Ureter (tissue), 1 donor: ENCODE measurements around the gene JAM3. TPM values are rescaled to one million over a fixed set of nuclear protein-coding genes. Genes with fewer than 3 reads are reported as not detected.
"Not testable (repeated sequence)": the region's sequence is repeated elsewhere in the genome, so short reads cannot be mapped to it uniquely, and the experiment has no call there.

ENCODE experiments used
- DNase-seq: peaks from one replicate; pipeline ENCODE4 v3.0.0-alpha.2; 2020; ENCODE audit warnings: low spot score
- total RNA-seq: library from RNA; stranded (reverse); gene quantifications from one replicate; pipeline ENCODE4 v1.2.4, GENCODE V29; 2023
- donor health status: DM: yes; HTN: yes; CAD: no.

JAM3 gene
- total RNA-seq, 1 donor from 2014 or later, result 33.8 TPM

GRCh38 chr11:134181707-134182106 is 112.8 kb downstream of the JAM3 start:
- DNase-seq, result no peak

DNA sequence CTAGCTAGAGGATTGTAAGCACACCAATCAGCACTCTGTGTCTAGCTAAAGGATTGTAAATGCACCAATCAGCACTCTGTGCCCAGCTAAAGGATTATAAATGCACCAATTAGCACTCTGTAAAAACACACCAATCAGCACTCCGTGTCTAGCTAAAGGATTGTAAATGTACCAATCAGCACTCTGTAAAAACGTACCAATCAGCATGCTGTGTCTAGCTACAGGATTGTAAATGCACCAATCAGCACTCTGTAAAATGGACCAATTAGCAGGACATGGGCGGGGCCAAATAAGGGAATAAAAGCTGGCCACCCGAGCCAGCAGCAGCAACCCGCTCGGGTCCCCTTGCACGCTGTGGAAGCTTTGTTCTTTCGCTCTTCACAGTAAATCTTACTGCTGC is 119.2 kb downstream of the JAM3 start:
- DNase-seq, result not testable (repeated sequence)

- no peak for DNase-seq
Measured at GRCh38 chr11:134196756-134197155, 127.9 kb downstream of the JAM3 start.

- DNase-seq, result no peak
Measured at GRCh38 chr11:134199531-134199930, 130.7 kb downstream of the JAM3 start.

GRCh38 chr11:134200688-134201087 is 131.8 kb downstream of the JAM3 start:
- no peak for DNase-seq

Other genes with a start within 250 kb of the JAM3 start
- gene SPATA19, start 223.6 kb upstream of the JAM3 start, total RNA-seq, result not detected
- 52.0 TPM for gene IGSF9B, start 112.1 kb upstream of the JAM3 start, total RNA-seq
- gene NCAPD3, start 154.9 kb downstream of the JAM3 start, total RNA-seq, result 20.4 TPM
- gene VPS26B, start 155.6 kb downstream of the JAM3 start, total RNA-seq, result 46.9 TPM
- gene THYN1, start 184.3 kb downstream of the JAM3 start, total RNA-seq, result 52.1 TPM
- 31.1 TPM for gene ACAD8, start 184.5 kb downstream of the JAM3 start, total RNA-seq
- gene GLB1L3, start 207.3 kb downstream of the JAM3 start, total RNA-seq, result not detected